ENCODE data around the gene IFRD2. TPM values are rescaled to one million over a fixed set of nuclear protein-coding genes. Genes with fewer than 3 reads are reported as not detected.
"Not testable (repeated sequence)": the region's sequence is repeated elsewhere in the genome, so short reads cannot be mapped to it uniquely, and the experiment has no call there.

IFRD2 gene
- total RNA-seq, 8 experiments from 2014 or later = 13.3 to 111 (median 24.8) TPM

DNA sequence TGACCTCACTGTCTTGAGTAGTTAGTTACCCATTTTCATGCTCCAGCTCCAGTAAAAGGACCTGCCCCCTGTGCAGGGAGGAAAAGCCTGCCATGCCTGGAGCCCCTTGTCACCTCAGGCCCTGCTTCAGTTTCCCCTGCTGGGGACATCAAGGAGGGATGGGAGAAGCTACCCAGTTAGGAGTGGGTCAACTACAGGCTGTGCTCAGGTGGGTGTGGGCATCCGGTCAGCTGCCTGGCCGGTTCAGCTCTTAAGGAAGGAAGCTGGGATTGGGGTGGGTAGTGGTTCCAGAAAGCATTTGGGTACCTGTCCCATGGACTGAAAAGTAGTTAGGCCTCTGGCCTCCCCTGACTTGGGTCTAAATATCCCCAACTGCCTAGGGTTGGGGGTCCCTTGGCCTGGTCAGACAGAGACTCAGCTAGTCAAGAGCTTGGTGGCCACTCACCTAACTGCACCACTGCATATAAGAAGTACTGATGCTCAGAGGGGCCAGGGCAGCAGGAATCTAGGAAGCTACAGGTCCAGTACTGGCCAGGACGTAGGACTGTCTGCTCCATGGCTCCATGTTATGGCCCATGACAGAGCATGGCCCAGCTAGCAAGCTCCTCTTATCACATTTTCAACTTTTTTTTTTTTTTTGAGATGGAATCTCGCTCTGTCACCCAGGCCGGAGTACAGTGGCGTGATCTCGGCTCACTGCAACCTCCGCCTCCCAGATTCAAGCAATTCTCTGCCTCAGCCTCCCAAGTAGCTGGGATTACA is 12.8 kb downstream of the IFRD2 start:
- WGBS, 10 experiments = 92 to 100% (median 94%) methylated on average over 1 to 7 of the region's 8 CpGs; no CpG with 5 or more reads in 4 of the 10 experiments
- ATAC-seq (replicated peaks in 6 of 8) = peak in 1 of 8 experiments; percentile 5
- in situ Hi-C loops (cut with MboI; ENCODE audit: low pct_unique_long_range_greater_than_20kb in 2 of 9, low sequenced_read_pairs in 9 of 9, unreplicated experiment in 9 of 9) = loop anchor here in 2 of 9 experiments (10.0 kb wide), 1 partner anchor 85 kb away; the partner anchor contains the start of gene GNAT1 (in 2 of the 2)
- no peak overlapping the region for H3K4me3 ChIP-seq
- no peak overlapping the region for H3K27ac ChIP-seq
- H3K4me1 ChIP-seq (replicated peaks in 1 of 2) = no peaks in the 10 kb centered on the region

GRCh38 chr3:50278880-50279224 is 13.4 kb downstream of the IFRD2 start, which contains the start of gene LSMEM2:
Gene LSMEM2, plus strand, starts transcription at chr3:50279087. Its CDS starts 27 bp downstream, at chr3:50279114.
- ATAC-seq (replicated peaks in 6 of 8) = no peak
- H3K27ac ChIP-seq = no peak within 1 kb of the TSS
- in situ Hi-C loops (cut with MboI; ENCODE audit: low pct_unique_long_range_greater_than_20kb in 2 of 9, low sequenced_read_pairs in 9 of 9, unreplicated experiment in 9 of 9) = loop anchor here in 2 of 9 experiments (10.0 kb wide), 1 partner anchor 84 kb away; the partner anchor contains the start of gene GNAT1 (in 2 of the 2)
- H3K4me3 ChIP-seq = no peak within 1 kb of the TSS
- 14% methylated on average over 1 of the region's 2 CpGs; no CpG with 5 or more reads in 9 of the 10 experiments for WGBS, 10 experiments
- H3K4me1 ChIP-seq (replicated peaks in 1 of 2) = no peaks in the 10 kb centered on the region

GRCh38 chr3:50278123-50278879 is 13.9 kb downstream of the IFRD2 start:
- peak in 1 of 8 experiments; percentile 9 for ATAC-seq (replicated peaks in 6 of 8)
- WGBS, 10 experiments = 40 to 83% (median 63%) methylated on average over 1 to 3 of the region's 4 CpGs; no CpG with 5 or more reads in 3 of the 10 experiments
- no peaks in the 10 kb centered on the region for H3K4me1 ChIP-seq (replicated peaks in 1 of 2)
- no peak overlapping the region for H3K27ac ChIP-seq
- H3K4me3 ChIP-seq = no peak overlapping the region
- in situ Hi-C loops (cut with MboI; ENCODE audit: low pct_unique_long_range_greater_than_20kb in 2 of 9, low sequenced_read_pairs in 9 of 9, unreplicated experiment in 9 of 9) = loop anchor here in 2 of 9 experiments (10.0 kb wide), 1 partner anchor 84 kb away; the partner anchor contains the start of gene GNAT1 (in 2 of the 2)

DNA sequence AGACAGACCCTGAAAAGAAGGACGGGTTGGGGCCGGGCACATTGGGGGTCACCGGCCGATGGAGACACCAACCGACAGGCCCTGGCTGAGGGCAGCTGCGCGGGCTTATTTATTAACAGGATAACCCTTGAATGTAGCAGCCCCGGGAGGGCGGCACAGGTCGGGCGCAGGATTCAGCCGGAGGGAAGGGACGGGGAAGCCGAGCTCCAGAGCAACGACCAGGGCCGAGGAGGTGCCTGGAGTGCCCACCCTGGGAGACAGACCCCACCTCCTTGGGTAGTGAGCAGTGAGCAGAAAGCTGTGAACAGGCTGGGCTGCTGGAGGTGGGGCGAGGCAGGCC is 15.5 kb downstream of the IFRD2 start:
- ATAC-seq (replicated peaks in 6 of 8) = no peak
- in situ Hi-C loops (cut with MboI; ENCODE audit: low pct_unique_long_range_greater_than_20kb in 2 of 9, low sequenced_read_pairs in 9 of 9, unreplicated experiment in 9 of 9) = loop anchor here in 2 of 9 experiments (10.0 kb wide), 1 partner anchor 82 kb away; the partner anchor contains the start of gene GNAT1 (in 2 of the 2)
- WGBS, 10 experiments = 60 to 90% (median 81%) methylated on average over 1 to 12 of the region's 17 CpGs; no CpG with 5 or more reads in 6 of the 10 experiments
- H3K27ac ChIP-seq = no peak overlapping the region
- no peak overlapping the region for H3K4me3 ChIP-seq
- H3K4me1 ChIP-seq (replicated peaks in 1 of 2) = peaks cover 6 to 10% of the 10 kb centered on the region in 2 donors

DNA sequence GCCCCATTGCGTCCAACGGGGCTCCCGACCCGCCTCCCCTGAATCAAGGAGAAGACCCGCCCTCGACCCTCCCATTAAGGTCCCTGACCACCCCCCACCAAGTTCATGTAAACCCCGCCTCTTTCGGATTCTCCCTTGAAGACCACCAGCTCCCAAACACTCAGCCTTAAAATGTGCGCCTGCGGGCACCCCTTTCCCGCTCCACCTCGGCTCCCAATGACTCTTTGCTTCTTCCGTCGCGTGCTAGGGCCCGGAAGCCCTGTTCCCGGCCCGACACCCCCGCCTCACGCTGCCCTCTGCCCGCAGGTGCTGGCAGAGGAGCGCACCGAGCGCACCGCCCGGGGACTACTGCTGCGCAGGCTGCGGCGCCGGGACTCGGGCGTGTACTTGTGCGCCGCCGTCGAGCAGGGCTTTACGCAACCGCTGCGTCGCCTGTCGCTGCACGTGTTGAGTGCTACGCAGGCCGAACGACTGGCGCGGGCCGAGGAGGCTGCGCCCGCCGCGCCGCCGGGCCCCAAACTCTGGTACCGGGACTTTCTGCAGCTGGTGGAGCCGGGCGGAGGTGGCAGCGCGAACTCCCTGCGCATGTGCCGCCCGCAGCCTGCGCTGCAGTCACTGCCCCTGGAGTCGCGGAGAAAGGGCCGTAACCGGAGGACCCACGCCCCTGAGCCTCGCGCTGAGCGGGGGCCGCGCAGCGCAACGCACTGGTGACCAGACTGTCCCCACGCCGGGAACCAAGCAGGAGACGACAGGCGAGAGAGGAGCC is 16.1 kb downstream of the IFRD2 start:
- Histone ChIP-seq H3K27ac (no peak overlapping the region), H3K4me1 (replicated peaks in 1 of 2) (peaks cover 9 to 10% of the 10 kb centered on the region in 2 donors), H3K4me3 (no peak overlapping the region)
- ATAC-seq (replicated peaks in 6 of 8) = no peak
- WGBS, 10 experiments = 48 to 84% (median 80%) methylated on average over 1 to 13 of the region's 79 CpGs; no CpG with 5 or more reads in 6 of the 10 experiments
- in situ Hi-C loops (cut with MboI; ENCODE audit: low pct_unique_long_range_greater_than_20kb in 2 of 9, low sequenced_read_pairs in 9 of 9, unreplicated experiment in 9 of 9) = loop anchor here in 2 of 9 experiments (10.0 kb wide), 1 partner anchor 81 kb away; the partner anchor contains the start of gene GNAT1 (in 2 of the 2)

DNA sequence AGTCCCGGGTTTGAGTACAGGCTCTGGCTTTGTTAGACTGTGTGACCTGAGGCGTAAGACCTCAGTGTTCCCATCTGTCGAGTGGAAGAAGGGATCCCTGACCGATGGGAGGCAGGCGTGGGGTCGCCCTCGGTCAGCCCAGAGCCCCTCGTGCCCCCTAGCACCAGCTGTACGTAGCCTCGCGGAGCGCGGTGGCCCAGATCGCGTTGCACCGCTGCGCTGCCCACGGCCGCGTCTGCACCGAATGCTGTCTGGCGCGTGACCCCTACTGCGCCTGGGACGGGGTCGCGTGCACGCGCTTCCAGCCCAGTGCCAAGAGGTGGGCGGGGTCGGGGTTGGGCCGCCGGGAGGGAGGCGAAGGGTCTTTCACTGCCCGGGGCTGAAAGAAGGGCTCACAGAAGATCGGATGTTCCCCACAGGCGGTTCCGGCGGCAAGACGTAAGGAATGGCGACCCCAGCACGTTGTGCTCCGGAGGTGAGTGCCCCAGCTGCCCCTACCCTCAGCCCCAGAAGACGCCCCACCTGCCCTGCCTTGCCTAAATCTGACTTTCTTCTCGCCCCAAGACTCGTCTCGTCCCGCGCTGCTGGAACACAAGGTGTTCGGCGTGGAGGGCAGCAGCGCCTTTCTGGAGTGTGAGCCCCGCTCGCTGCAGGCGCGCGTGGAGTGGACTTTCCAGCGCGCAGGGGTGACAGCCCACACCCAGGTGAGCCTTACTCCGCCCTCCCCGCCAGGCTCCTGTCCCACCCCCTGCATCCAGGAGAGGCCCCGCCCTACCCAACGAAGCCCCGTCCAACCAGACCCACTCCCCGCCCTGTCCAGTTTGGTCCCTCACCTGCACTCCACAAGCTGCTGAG is 16.9 kb downstream of the IFRD2 start:
- no peak overlapping the region for H3K27ac ChIP-seq
- ATAC-seq (replicated peaks in 6 of 8) = peak in 4 of 8 experiments; percentile 6 to 29 (median 18)
- in situ Hi-C loops (cut with MboI; ENCODE audit: low pct_unique_long_range_greater_than_20kb in 2 of 9, low sequenced_read_pairs in 9 of 9, unreplicated experiment in 9 of 9) = loop anchor here in 2 of 9 experiments (10.0 kb wide), 1 partner anchor 81 kb away; the partner anchor contains the start of gene GNAT1 (in 2 of the 2)
- H3K4me3 ChIP-seq = peak overlapping the region in 1 of 5 donors; percentile 7
- WGBS, 10 experiments = 0 to 92% (median 1%) methylated on average over 5 to 17 of the region's 65 CpGs; no CpG with 5 or more reads in 7 of the 10 experiments
- peaks cover 9 to 10% of the 10 kb centered on the region in 2 donors for H3K4me1 ChIP-seq (replicated peaks in 1 of 2)

DNA sequence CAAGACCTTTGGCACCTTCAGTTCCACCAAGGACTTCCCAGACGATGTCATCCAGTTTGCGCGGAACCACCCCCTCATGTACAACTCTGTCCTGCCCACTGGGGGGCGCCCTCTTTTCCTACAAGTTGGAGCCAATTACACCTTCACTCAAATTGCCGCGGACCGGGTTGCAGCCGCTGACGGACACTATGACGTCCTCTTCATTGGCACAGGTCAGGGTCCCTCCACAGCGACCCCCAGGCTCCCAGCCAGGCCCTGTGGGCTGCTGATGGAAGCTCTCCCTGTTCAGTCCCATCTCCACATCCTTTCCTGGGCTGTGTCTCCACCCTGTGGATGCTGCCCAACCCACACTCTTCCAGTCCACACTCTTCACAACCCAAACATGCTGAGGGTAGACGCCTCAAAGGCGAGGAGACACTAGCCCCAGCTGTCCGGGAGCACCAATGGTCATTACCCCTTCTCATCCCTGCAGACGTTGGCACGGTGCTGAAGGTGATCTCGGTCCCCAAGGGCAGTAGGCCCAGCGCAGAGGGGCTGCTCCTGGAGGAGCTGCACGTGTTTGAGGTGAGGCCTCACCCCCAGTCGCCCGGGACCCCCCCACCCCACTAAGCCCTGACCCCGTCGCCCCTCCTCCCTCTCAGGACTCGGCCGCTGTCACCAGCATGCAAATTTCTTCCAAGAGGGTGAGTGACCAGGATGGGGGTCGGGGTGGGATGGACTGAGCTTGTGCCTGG is 17.7 kb downstream of the IFRD2 start:
- H3K4me1 ChIP-seq (replicated peaks in 1 of 2) = peaks cover 9 to 11% of the 10 kb centered on the region in 2 donors
- WGBS, 10 experiments = 0 to 70% (median 13%) methylated on average over 1 to 4 of the region's 26 CpGs; no CpG with 5 or more reads in 5 of the 10 experiments
- in situ Hi-C loops (cut with MboI; ENCODE audit: low pct_unique_long_range_greater_than_20kb in 2 of 9, low sequenced_read_pairs in 9 of 9, unreplicated experiment in 9 of 9) = loop anchor here in 2 of 9 experiments (10.0 kb wide), 1 partner anchor 80 kb away; the partner anchor contains the start of gene GNAT1 (in 2 of the 2)
- no peak overlapping the region for H3K27ac ChIP-seq
- peak; percentile 6 to 43 (median 31) for ATAC-seq (replicated peaks in 6 of 8)
- no peak overlapping the region for H3K4me3 ChIP-seq

GRCh38 chr3:50273689-50274065 is 18.6 kb downstream of the IFRD2 start:
- H3K4me1 ChIP-seq (replicated peaks in 1 of 2) = peaks cover 9 to 19% of the 10 kb centered on the region in 2 donors
- ATAC-seq (replicated peaks in 6 of 8) = no peak
- in situ Hi-C loops (cut with MboI; ENCODE audit: low pct_unique_long_range_greater_than_20kb in 2 of 9, low sequenced_read_pairs in 9 of 9, unreplicated experiment in 9 of 9) = loop anchor here in 2 of 9 experiments (10.0 kb wide), 1 partner anchor 79 kb away; the partner anchor contains the start of gene GNAT1 (in 2 of the 2)
- no peak overlapping the region for H3K4me3 ChIP-seq
- no peak overlapping the region for H3K27ac ChIP-seq
- 58 to 90% (median 82%) methylated on average over 2 to 9 of the region's 31 CpGs; no CpG with 5 or more reads in 6 of the 10 experiments for WGBS, 10 experiments

DNA sequence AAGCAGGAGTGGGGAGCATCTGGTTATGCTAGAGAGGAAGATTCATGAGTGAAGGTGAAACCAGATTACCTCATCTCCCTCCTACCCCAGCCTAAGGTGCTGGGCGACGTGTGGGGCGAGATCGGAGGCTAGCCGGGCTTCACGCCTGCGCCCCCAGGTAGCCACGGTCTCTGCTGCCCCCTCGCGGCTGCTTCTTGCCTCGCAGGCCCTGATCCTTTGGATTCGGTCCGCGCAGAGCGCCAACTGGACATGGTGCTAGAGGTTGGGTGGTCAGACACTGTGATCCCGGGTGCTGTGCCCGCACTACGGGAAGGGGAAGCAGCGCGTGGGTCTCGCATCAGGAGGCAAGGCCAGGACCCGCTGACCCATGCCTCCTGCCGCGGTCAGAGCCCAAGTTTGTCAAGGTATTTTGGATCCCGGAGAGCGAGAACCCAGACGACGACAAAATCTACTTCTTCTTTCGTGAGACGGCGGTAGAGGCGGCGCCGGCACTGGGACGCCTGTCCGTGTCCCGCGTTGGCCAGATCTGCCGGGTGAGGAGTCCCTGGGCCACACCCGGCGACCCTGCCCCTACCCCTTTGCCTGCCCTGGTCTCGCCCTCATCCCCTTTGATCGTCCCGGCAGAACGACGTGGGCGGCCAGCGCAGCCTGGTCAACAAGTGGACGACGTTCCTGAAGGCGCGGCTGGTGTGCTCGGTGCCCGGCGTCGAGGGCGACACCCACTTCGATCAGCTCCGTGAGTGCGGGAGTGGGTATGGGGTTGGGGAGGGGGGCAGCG is 19.1 kb downstream of the IFRD2 start:
- WGBS, 10 experiments = 0 to 80% (median 0%) methylated on average over 1 to 9 of the region's 61 CpGs; no CpG with 5 or more reads in 5 of the 10 experiments
- peaks cover 9 to 22% of the 10 kb centered on the region in 2 donors for H3K4me1 ChIP-seq (replicated peaks in 1 of 2)
- no peak overlapping the region for H3K27ac ChIP-seq
- ATAC-seq (replicated peaks in 6 of 8) = peak; percentile 39 to 85 (median 78)
- in situ Hi-C loops (cut with MboI; ENCODE audit: low pct_unique_long_range_greater_than_20kb in 2 of 9, low sequenced_read_pairs in 9 of 9, unreplicated experiment in 9 of 9) = loop anchor here in 2 of 9 experiments (10.0 kb wide), 1 partner anchor 78 kb away; the partner anchor contains the start of gene GNAT1 (in 2 of the 2)
- H3K4me3 ChIP-seq = peak overlapping the region in 2 of 5 donors; percentile 2 to 13

DNA sequence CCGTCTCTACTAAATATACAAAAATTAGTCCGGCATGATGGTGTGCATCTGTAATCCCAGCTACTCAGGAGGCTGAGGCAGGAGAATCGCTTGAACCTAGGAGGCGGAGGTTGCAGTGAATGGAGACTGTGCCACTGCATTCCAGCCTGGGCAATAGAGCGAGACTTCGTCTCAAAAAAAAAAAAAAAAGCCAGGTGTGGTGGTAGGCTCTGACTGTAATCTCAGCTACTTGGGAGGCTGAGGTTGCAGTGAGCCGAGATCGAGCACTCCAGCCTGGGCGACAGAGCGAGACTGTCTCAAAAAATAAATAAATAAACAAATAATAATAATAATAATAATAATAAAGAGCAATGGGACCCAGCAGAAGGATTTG is 19.7 kb downstream of the IFRD2 start:
- not testable (repeated sequence) for H3K27ac ChIP-seq; ATAC-seq (replicated peaks in 6 of 8); H3K4me3 ChIP-seq
- in situ Hi-C loops (cut with MboI; ENCODE audit: low pct_unique_long_range_greater_than_20kb in 2 of 9, low sequenced_read_pairs in 9 of 9, unreplicated experiment in 9 of 9) = loop anchor here in 2 of 9 experiments (10.0 kb wide), 1 partner anchor 78 kb away; the partner anchor contains the start of gene GNAT1 (in 2 of the 2)
- H3K4me1 ChIP-seq (replicated peaks in 1 of 2) = peaks cover 13 to 28% of the 10 kb centered on the region in 2 donors
- 28 to 100% (median 67%) methylated on average over 1 to 6 of the region's 10 CpGs for WGBS, 10 experiments
